B cell (primary cell): ENCODE results near the gene CABS1. TPM values are rescaled to one million over a fixed set of nuclear protein-coding genes. Genes with fewer than 3 reads are reported as not detected.

ENCODE experiments used
- ATAC-seq: fragments of 200-7000 bp; cut with Tn5 transposase; one replicate; pipeline ENCODE4 v1.10.0; 2021; ENCODE audit warnings: low read depth, mild to moderate bottlenecking, moderate number of reproducible peaks, moderate library complexity
- CTCF ChIA-PET: fragments of 350-600 bp; sonication (Branson Sonifier 250); formaldehyde crosslinking; loops from one replicate; lab custom pipeline; 2021; ENCODE audit warnings: antibody characterized with exemption, inconsistent platforms; lab: Charles Lee
- POLR2A ChIA-PET: fragments of 350-600 bp; sonication (Branson Sonifier 250); formaldehyde crosslinking; loops from one replicate; lab custom pipeline; 2021; ENCODE audit warnings: antibody characterized with exemption; lab: Charles Lee
- DNase-seq: peaks from one replicate; pipeline ENCODE4 v3.0.0; 2013
- H2AFZ ChIP-seq: 2 replicates; pipeline ENCODE4 v1.6.1; 2012; ENCODE audit warnings: mild to moderate bottlenecking, low read depth, low read length; ENCODE audit not compliant: insufficient read depth, poor library complexity, severe bottlenecking
- H3K27ac ChIP-seq, 2 donors: 1 replicate in 1 of 2; 2 replicates in 1 of 2; pipeline ENCODE4 v1.5.1; 2012 to 2013; ENCODE audit warnings: low read length in 2 of 2, mild to moderate bottlenecking in 2 of 2, moderate library complexity in 1 of 2
- H3K27me3 ChIP-seq, 4 experiments: fragments of 200-600 bp in 1 of 4; sonication (generic) in 1 of 4; replicated peaks in 1 of 4; 1 replicate in 2 of 4; 2 replicates in 2 of 4; pipeline versions ENCODE4 v1.6.1 to v1.7.0; 2013 to 2016; ENCODE audit warnings: low read length in 3 of 4, mild to moderate bottlenecking in 2 of 4, mixed read lengths in 1 of 4, moderate library complexity in 1 of 4; ENCODE audit not compliant: insufficient read depth in 4 of 4, control insufficient read depth in 3 of 4; ENCODE audit errors: control extremely low read depth in 1 of 4
- H3K36me3 ChIP-seq, 2 experiments: replicated peaks in 1 of 2; 1 replicate in 1 of 2; 2 replicates in 1 of 2; pipeline versions ENCODE4 v1.6.1 to v1.7.1; 2013; ENCODE audit warnings: low read length in 1 of 2; ENCODE audit not compliant: insufficient read depth in 2 of 2, control insufficient read depth in 1 of 2; ENCODE audit errors: control extremely low read depth in 1 of 2, extremely low read depth in 1 of 2
- H3K4me1 ChIP-seq, 2 donors: fragments of 200-600 bp in 1 of 2; sonication (generic) in 1 of 2; 1 replicate in 1 of 2; 2 replicates in 1 of 2; pipeline versions ENCODE4 v1.5.1 to v1.6.1; 2013 to 2017; ENCODE audit warnings: low read length in 2 of 2; ENCODE audit not compliant: control insufficient read depth in 2 of 2, insufficient read depth in 2 of 2
- H3K4me2 ChIP-seq: replicated peaks from 2 replicates; pipeline ENCODE3; 2012; ENCODE audit warnings: mild to moderate bottlenecking, low read depth, low read length; ENCODE audit not compliant: poor library complexity, severe bottlenecking
- H3K4me3 ChIP-seq, 5 experiments: fragments of 200-600 bp in 1 of 5; sonication (generic) in 1 of 5; 1 replicate in 3 of 5; 2 replicates in 2 of 5; pipeline versions ENCODE4 v1.5.1 to v1.7.0; 2011 to 2016; ENCODE audit warnings: low read length in 4 of 5, mild to moderate bottlenecking in 4 of 5, low read depth in 2 of 5, control low read depth in 1 of 5, moderate library complexity in 1 of 5; ENCODE audit not compliant: insufficient read depth in 1 of 5; ENCODE audit errors: control extremely low read depth in 1 of 5, extremely low read depth in 1 of 5
- H3K79me2 ChIP-seq: fragments of 200-600 bp; sonication (generic); one replicate; pipeline ENCODE4 v1.6.0; 2016; ENCODE audit warnings: low read length; ENCODE audit not compliant: control insufficient read depth, insufficient read depth
- H3K9ac ChIP-seq: fragments of 200-600 bp; sonication (generic); 2 replicates; pipeline ENCODE4 v1.6.1; 2017; ENCODE audit warnings: mild to moderate bottlenecking, low read length, moderate library complexity
- H3K9me3 ChIP-seq, 3 donors: one replicate each; pipeline versions ENCODE4 v1.6.1 to v1.7.1; 2013; ENCODE audit warnings: low read length in 2 of 3; ENCODE audit not compliant: control insufficient read depth in 2 of 3, insufficient read depth in 1 of 3; ENCODE audit errors: control extremely low read depth in 1 of 3
- H4K20me1 ChIP-seq: 2 replicates; pipeline ENCODE4 v1.6.0; 2012; ENCODE audit warnings: mild to moderate bottlenecking, low read length; ENCODE audit not compliant: insufficient read depth, control insufficient read depth, poor library complexity, severe bottlenecking
- H3K27ac Mint-ChIP-seq: one replicate; pipeline ENCODE4 v1.8.0; 2021; ENCODE audit warnings: mixed read lengths
- H3K27me3 Mint-ChIP-seq: one replicate; pipeline ENCODE4 v1.8.0; 2021; ENCODE audit warnings: mixed read lengths
- H3K4me1 Mint-ChIP-seq: one replicate; pipeline ENCODE4 v1.8.0; 2021; ENCODE audit warnings: mixed read lengths
- H3K4me3 Mint-ChIP-seq: one replicate; pipeline ENCODE4 v1.8.0; 2021; ENCODE audit warnings: mixed read lengths
- H3K9me3 Mint-ChIP-seq: one replicate; pipeline ENCODE4 v1.8.0; 2022; ENCODE audit warnings: mixed read lengths; ENCODE audit not compliant: insufficient read depth
- CTCF ChIP-seq: fragments of 200-600 bp; IDR thresholded peaks from one replicate; pipeline ENCODE4 v1.8.0; 2022; ENCODE audit warnings: antibody characterized with exemption, mild to moderate bottlenecking
- EZH2 ChIP-seq: IDR thresholded peaks from 2 replicates; pipeline ENCODE4 v1.6.1; 2012; ENCODE audit warnings: borderline replicate concordance, low read depth, mild to moderate bottlenecking, moderate library complexity, low read length; ENCODE audit not compliant: insufficient read depth, poor library complexity, severe bottlenecking
- WGBS: methylation state at CpG from one replicate; pipeline ENCODE4 v1.1.5; 2013; ENCODE audit warnings: missing lambda C conversion rate; ENCODE audit not compliant: insufficient coverage; 5-methylcytosine and 5-hydroxymethylcytosine counted together
- intact Hi-C: fragments of 100-400 bp; cut with micrococcal nuclease; formaldehyde crosslinking; loops from one replicate; pipeline ENCODE4 v1.10.0; 2022
- polyA plus RNA-seq: library from polyadenylated mRNA; depleted of rRNA; stranded (reverse); fragments of >200 nt; gene quantifications from 2 replicates; pipeline ENCODE4 v1.2.3, GENCODE V29; 2012
- total RNA-seq, 2 donors: library from RNA; stranded (reverse); fragments of 120-200 nt in 1 of 2; gene quantifications; 1 replicate in 1 of 2; 2 replicates in 1 of 2; pipeline versions ENCODE4 v1.2.3 to v1.2.4, GENCODE V29; 2013 to 2022

The CABS1 gene
- total and polyA plus RNA-seq, 2 donors (not counting 1 experiment from before 2014, with no cell fraction given), result not detected

- Histone ChIP-seq H3K9ac (no peak overlapping the region), H2AFZ (no peak overlapping the region), H3K4me1 (no peaks in the 10 kb centered on the region), H3K36me3 (no peaks in the 10 kb centered on the region), H3K27me3 (no peaks in the 10 kb centered on the region), H3K9me3 (no peaks in the 10 kb centered on the region), H3K4me3 (no peak overlapping the region), H4K20me1 (no peaks in the 10 kb centered on the region), H3K79me2 (no peaks in the 10 kb centered on the region), H3K27ac (no peak overlapping the region), H3K4me2 (no peak overlapping the region)
- Mint-ChIP-seq H3K27me3 (no peaks in the 10 kb centered on the region), H3K27ac (no peak overlapping the region), H3K4me3 (no peak overlapping the region), H3K4me1 (no peaks in the 10 kb centered on the region), H3K9me3 (no peaks in the 10 kb centered on the region)
- intact Hi-C loops, result no loop called here
- TF ChIP-seq EZH2 (no peak), CTCF (no peak)
- DNase-seq (no peak), ATAC-seq (no peak)
- ChIA-PET POLR2A (no interaction called here), CTCF (no interaction called here)
- WGBS, result no CpG with 5 or more reads among the region's 1 CpG
Observed at GRCh38 chr4:70337886-70338420, 3.2 kb downstream of the CABS1 start.

- Histone ChIP-seq H3K4me3 (no peak overlapping the region), H3K27me3 (no peaks in the 10 kb centered on the region), H4K20me1 (no peaks in the 10 kb centered on the region), H3K4me2 (no peak overlapping the region), H3K9me3 (no peaks in the 10 kb centered on the region), H3K36me3 (no peaks in the 10 kb centered on the region), H3K9ac (no peak overlapping the region), H3K27ac (no peak overlapping the region), H3K4me1 (no peaks in the 10 kb centered on the region), H3K79me2 (no peaks in the 10 kb centered on the region), H2AFZ (no peak overlapping the region)
- intact Hi-C loops, result no loop called here
- POLR2A ChIA-PET, result no interaction called here
- TF ChIP-seq EZH2 (no peak), CTCF (no peak)
- ATAC-seq, result no peak
- no peaks in the 10 kb centered on the region for H3K9me3 Mint-ChIP-seq
- no peaks in the 10 kb centered on the region for H3K4me1 Mint-ChIP-seq
- no peak overlapping the region for H3K27ac Mint-ChIP-seq
- WGBS, result 33% methylated on average over 1 of the region's 1 CpG
- H3K27me3 Mint-ChIP-seq, result no peaks in the 10 kb centered on the region
- no peak for DNase-seq
- CTCF ChIA-PET, result no interaction called here
- no peak overlapping the region for H3K4me3 Mint-ChIP-seq
Observed at GRCh38 chr4:70356185-70356584, 21.4 kb downstream of the CABS1 start.
